ENCODE data around the gene CD46.

CD46 gene

GRCh38 chr1:207839083-207839413 lies 87.2 kb downstream of the CD46 start:
- no peak for DNase-seq (ENCODE audit: low spot score)
- Histone ChIP-seq H3K27ac (peak overlapping the region; percentile 40 to 58), H3K4me3 (no peak overlapping the region)
- no peak for TF ChIP-seq CTCF (IDR thresholded peaks at IDR 0.05)

DNA sequence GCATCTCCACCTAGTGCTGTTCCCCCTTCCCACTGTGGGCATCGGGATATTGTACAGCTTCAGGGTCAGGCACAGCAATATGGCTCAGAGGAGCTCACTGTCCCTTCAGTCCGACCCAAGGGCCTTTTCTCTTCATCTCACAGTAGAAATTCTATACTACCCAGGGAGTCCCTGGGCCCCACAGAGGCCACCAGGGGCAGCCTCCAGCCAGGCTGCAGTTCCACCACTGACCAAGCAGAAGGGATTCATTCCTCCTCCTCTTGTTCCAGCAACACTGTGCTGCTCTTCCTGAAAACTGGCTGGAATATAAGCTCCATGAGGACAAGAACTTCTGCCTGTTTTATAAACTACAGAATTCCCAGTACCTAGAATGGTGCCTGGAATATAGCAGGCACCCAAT lies 88.5 kb downstream of the CD46 start:
- peak; percentile 40 for DNase-seq (ENCODE audit: low spot score)
- Histone ChIP-seq H3K4me3 (no peak overlapping the region), H3K27ac (peak overlapping the region in 1 of 2 donors; percentile 2)
- no peak for TF ChIP-seq CTCF (IDR thresholded peaks at IDR 0.05)

GRCh38 chr1:207841293-207841692 lies 89.4 kb downstream of the CD46 start:
- H3K27ac ChIP-seq = no peak overlapping the region
- no peak for TF ChIP-seq CTCF (IDR thresholded peaks at IDR 0.05)
- H3K4me3 ChIP-seq = no peak overlapping the region
- DNase-seq (ENCODE audit: low spot score) = peak; percentile 22

- no peak overlapping the region for H3K4me3 ChIP-seq
- TF ChIP-seq CTCF (IDR thresholded peaks at IDR 0.05) = no peak
- no peak overlapping the region for H3K27ac ChIP-seq
- DNase-seq (ENCODE audit: low spot score) = peak; percentile 47
These were observed 90.0 kb downstream of the CD46 start for GRCh38 chr1:207841901-207842300.

DNA sequence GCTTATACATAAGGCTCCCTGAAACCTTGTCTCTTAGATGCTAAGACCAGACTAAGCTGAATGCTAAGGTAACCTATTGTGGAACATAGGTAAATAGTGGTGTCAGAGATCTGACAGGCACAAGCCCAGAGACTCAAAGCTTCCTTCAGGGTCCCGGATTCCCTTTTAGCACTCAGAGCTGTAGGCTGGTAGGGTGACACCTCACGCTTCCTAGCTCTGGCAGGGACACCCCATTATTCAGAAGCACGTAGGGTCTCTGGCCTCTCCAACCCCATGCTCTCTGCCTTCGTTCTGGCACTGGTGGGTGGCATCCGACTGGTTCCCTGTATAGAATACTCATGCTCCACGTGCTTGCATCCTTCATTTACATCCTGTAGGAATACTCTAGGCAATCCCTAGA lies 90.7 kb downstream of the CD46 start:
- peak; percentile 31 for DNase-seq (ENCODE audit: low spot score)
- Histone ChIP-seq H3K27ac (no peak overlapping the region), H3K4me3 (no peak overlapping the region)
- TF ChIP-seq CTCF (IDR thresholded peaks at IDR 0.05) = no peak

DNA sequence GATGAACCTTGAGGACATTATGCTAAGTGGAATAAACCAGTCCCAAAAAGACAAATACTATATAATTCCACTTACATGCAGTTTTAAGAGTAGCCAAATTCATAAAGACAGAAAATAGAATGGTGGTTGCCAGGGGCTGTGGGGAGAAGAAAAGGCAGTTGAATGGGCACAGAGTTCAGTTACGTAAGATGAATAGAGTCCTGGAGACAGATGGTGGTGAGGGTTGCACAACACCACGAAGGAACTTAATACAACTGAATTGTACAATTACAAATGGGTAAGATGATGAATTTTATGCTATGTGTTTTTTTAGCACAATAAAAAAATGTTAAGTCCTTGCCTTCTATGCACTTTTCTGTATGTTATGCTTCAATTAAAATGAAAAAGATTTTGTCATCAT lies 92.5 kb downstream of the CD46 start:
- no peak overlapping the region for H3K27ac ChIP-seq
- DNase-seq (ENCODE audit: low spot score) = peak; percentile 36
- TF ChIP-seq CTCF (IDR thresholded peaks at IDR 0.05) = no peak
- no peak overlapping the region for H3K4me3 ChIP-seq

All from coronary artery (tissue), 2 donors.